ENCODE data around the gene HNRNPA2B1. TPM values are rescaled to one million over a fixed set of nuclear protein-coding genes. Genes with fewer than 3 reads are reported as not detected.
A peak's percentile ranks its signal among the peaks of the same experiment; 100 is the strongest.
"Not testable (repeated sequence)": the region's sequence is repeated elsewhere in the genome, so short reads cannot be mapped to it uniquely, and the experiment has no call there.

Gene HNRNPA2B1
- total RNA-seq, 4 donors from 2014 or later = 148 to 256 (median 203) TPM

DNA sequence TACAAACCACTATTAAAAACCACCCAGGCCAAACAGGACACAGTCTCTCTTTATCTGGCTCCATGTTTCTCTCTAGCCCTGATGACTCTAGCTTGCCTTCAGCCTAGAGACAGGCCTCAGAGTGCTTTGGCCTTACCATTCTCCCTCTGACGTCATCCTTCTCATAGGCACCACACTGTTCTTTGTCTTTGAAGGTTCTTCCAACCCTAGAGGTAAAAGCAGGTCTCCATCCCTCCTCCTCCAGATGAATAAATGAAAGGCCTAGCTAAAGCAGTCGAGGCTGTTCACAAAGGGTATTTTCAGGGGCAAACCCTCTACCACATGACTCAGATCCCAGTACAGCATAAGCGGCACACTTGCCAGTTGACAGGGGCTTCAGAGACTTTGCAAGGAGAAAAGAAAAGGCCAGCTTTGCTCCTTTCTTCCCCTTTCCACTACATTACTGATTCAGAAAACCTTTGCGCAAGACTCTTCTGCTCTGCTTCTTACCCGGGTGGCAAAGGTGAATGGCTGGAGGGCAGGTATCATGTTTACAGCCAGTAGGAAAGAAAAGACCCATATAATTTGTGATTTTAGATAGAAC is 33.8 kb downstream of the HNRNPA2B1 start:
- Histone ChIP-seq H3K27me3 (no peaks in the 10 kb centered on the region), H3K4me3 (no peak overlapping the region), H3K9me3 (no peaks in the 10 kb centered on the region), H3K36me3 (peaks cover 0 to 5% (median 0%) of the 10 kb centered on the region in 3 donors), H3K27ac (peak overlapping the region in 2 of 4 donors; percentile 40 to 49), H3K4me1 (peaks cover 0 to 19% (median 6%) of the 10 kb centered on the region in 3 donors)
- TF ChIP-seq POLR2A (IDR thresholded peaks at IDR 0.05) = no peak
- TF ChIP-seq, protein P1, sequence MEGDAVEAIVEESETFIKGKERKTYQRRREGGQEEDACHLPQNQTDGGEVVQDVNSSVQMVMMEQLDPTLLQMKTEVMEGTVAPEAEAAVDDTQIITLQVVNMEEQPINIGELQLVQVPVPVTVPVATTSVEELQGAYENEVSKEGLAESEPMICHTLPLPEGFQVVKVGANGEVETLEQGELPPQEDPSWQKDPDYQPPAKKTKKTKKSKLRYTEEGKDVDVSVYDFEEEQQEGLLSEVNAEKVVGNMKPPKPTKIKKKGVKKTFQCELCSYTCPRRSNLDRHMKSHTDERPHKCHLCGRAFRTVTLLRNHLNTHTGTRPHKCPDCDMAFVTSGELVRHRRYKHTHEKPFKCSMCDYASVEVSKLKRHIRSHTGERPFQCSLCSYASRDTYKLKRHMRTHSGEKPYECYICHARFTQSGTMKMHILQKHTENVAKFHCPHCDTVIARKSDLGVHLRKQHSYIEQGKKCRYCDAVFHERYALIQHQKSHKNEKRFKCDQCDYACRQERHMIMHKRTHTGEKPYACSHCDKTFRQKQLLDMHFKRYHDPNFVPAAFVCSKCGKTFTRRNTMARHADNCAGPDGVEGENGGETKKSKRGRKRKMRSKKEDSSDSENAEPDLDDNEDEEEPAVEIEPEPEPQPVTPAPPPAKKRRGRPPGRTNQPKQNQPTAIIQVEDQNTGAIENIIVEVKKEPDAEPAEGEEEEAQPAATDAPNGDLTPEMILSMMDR (IDR thresholded peaks at IDR 0.05) = no peak
- DNase-seq = no peak
- intact Hi-C loops (cut with DNase I) = no loop called here
- 53 to 58% methylated on average over 5 of the region's 5 CpGs for WGBS, 2 donors

DNA sequence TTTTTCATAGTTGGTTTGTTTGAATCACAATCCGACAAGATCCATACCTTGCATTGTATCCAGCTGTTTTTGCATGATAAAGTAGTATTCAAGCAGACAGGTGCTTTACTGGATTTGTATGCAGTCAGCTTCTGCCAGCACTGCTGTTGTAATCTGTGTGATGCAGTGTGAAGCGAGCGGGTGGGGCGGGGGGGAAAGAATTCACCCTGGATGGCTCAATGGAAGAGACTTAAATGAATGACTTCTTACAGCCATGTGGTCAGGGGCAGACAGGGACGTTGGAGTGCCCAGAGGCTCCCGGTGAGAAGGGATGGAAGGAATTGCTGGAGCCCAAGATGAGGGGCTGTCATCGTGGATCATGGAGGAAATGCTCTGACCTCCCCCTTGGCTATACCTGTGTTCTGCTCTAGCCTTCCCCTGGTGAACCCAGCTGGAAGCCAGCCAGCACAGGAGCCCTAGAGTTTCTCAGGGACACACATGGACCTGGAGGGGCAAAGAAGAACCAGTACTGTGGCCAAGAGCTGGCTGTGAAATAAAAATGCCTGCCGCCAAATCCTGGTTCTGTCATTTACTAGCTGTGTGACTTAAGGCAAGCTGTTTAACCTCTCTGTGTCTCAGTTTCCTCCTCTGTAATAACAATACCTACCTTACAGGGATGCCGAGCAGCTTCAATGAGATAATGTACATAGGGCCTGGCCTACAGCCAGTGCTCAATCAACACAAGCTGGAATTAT is 34.4 kb downstream of the HNRNPA2B1 start:
- H3K27me3 ChIP-seq = no peaks in the 10 kb centered on the region
- 80 to 84% methylated on average over 6 to 9 of the region's 9 CpGs for WGBS, 2 donors
- intact Hi-C loops (cut with DNase I) = no loop called here
- no peak for TF ChIP-seq POLR2A (IDR thresholded peaks at IDR 0.05)
- H3K4me3 ChIP-seq = no peak overlapping the region
- peaks cover 0 to 19% (median 6%) of the 10 kb centered on the region in 3 donors for H3K4me1 ChIP-seq
- H3K36me3 ChIP-seq = peaks cover 0 to 5% (median 0%) of the 10 kb centered on the region in 3 donors
- no peak for DNase-seq
- no peaks in the 10 kb centered on the region for H3K9me3 ChIP-seq
- peak overlapping the region in 1 of 4 donors; percentile 49 for H3K27ac ChIP-seq

DNA sequence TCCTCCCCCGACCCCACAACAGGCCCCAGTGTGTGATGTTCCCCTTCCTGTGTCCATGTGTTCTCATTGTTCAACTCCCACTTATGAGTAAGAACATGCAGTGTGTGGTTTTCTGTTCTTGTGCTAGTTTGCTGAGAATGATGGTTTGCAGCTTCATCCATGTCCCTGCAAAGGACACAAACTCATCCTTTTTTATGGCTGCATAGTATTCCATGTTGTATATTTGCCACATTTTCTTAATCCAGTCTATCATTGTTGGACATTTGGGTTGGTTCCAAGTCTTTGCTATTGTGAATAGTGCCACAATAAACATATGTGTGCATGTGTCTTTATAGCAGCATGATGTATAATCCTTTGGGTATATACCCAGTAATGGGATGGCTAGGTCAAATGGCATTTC is 36.7 kb downstream of the HNRNPA2B1 start:
- WGBS, 2 donors = 50% methylated on average over 1 of the region's 1 CpG; no CpG with 5 or more reads in 1 of the 2 donors
- H3K27me3 ChIP-seq; H3K27ac ChIP-seq; DNase-seq; H3K36me3 ChIP-seq; intact Hi-C loops (cut with DNase I); H3K9me3 ChIP-seq; H3K4me3 ChIP-seq: not testable (repeated sequence)
- peaks cover 0 to 19% (median 6%) of the 10 kb centered on the region in 3 donors for H3K4me1 ChIP-seq

DNA sequence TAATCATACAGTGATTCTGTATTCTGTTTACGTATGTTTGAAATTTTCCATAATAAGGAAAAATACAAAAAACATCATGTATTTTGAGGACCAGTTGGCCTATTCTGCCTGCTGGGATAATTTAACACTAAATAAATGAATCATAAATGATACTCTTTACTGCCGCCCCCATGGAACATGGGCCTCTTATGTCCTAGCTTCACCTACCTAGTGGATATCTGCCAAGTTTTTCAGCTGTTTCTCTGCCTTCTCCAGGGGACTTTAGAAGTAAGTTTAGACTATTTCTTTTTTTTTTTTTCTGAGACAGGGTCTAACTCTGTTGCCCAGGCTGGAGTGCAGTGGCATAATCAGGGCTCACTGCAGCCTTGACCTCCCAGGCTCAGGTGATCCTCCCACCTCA is 38.1 kb downstream of the HNRNPA2B1 start:
- intact Hi-C loops (cut with DNase I) = no loop called here
- DNase-seq = no peak

DNA sequence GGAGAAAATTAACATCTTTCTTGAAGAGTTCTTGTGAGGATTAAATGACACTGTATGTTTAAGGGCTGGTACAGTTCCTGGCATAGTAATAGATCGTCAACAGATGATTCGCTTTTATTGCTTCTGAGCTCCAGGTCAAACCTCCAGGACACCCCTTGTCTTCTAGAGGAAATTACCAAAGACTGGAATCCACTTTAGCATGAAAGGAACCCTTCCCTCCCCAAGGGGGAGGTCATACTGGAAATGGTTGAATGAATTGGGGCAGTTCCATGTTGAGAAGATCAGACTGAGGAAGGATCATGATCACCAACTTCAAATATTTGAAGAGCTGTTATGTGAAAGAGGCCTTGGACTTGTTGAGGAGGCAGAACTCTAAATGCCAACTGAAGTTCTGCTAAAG is 39.6 kb downstream of the HNRNPA2B1 start:
- DNase-seq = no peak
- WGBS, 2 donors = 90 to 100% methylated on average over 2 of the region's 2 CpGs
- intact Hi-C loops (cut with DNase I) = no loop called here
- H3K27me3 ChIP-seq = no peaks in the 10 kb centered on the region
- H3K9me3 ChIP-seq = no peaks in the 10 kb centered on the region
- no peaks in the 10 kb centered on the region for H3K36me3 ChIP-seq
- H3K27ac ChIP-seq = no peak overlapping the region
- no peak overlapping the region for H3K4me3 ChIP-seq
- TF ChIP-seq, protein P1 (IDR thresholded peaks at IDR 0.05) = no peak
- no peak for TF ChIP-seq POLR2A (IDR thresholded peaks at IDR 0.05)
- peaks cover 1 to 21% (median 8%) of the 10 kb centered on the region in 3 donors for H3K4me1 ChIP-seq

More for the DNA sequence above, 38.1 kb downstream of the HNRNPA2B1 start:
- Histone ChIP-seq H3K36me3 (no peaks in the 10 kb centered on the region), H3K4me3 (no peak overlapping the region), H3K27me3 (no peaks in the 10 kb centered on the region), H3K27ac (no peak overlapping the region), H3K9me3 (no peaks in the 10 kb centered on the region), H3K4me1 (peaks cover 0 to 21% (median 6%) of the 10 kb centered on the region in 3 donors)
- no peak for TF ChIP-seq POLR2A (IDR thresholded peaks at IDR 0.05)
- TF ChIP-seq, protein P1 (IDR thresholded peaks at IDR 0.05) = no peak
- WGBS, 2 donors = 78 to 83% methylated on average over 2 of the region's 2 CpGs

DNA sequence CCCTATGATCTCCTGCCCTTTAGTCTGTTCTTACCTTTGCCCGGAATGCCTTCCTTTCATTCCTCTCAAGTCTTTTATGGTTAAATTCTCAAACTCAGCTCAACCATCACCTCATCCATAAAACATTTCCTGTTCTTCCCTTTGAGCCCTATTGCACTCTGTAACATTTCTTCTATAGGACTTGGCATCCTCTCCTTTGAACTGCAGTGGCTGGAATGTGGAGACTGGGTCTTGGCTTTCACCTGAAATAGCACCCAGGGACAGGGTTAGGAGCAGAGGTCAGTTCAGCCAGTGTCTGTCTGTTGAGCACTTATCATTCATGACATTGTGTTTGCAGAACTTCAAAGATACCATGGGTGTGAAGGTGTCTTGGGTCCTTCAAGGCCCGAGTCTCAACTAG is 41.3 kb downstream of the HNRNPA2B1 start:
- H3K4me1 ChIP-seq = peaks cover 6 to 38% (median 18%) of the 10 kb centered on the region in 3 donors
- H3K9me3 ChIP-seq = no peaks in the 10 kb centered on the region
- DNase-seq = no peak
- WGBS, 2 donors = 68 to 100% methylated on average over 2 of the region's 2 CpGs
- no peaks in the 10 kb centered on the region for H3K36me3 ChIP-seq
- TF ChIP-seq, protein P1 (IDR thresholded peaks at IDR 0.05) = no peak
- no peak for TF ChIP-seq POLR2A (IDR thresholded peaks at IDR 0.05)
- H3K27me3 ChIP-seq = peaks cover 0 to 7% (median 0%) of the 10 kb centered on the region in 4 donors
- H3K27ac ChIP-seq = no peak overlapping the region
- intact Hi-C loops (cut with DNase I) = no loop called here
- H3K4me3 ChIP-seq = no peak overlapping the region

Measured in esophagus squamous epithelium (tissue), 5 donors.